Ovary (tissue), 3 donors: ENCODE measurements around the gene EDDM3A.
"Not testable (repeated sequence)": the region's sequence is repeated elsewhere in the genome, so short reads cannot be mapped to it uniquely, and the experiment has no call there.

Experiments
- CTCF ChIP-seq, 3 donors: fragments of 450-650 bp in 2 of 3; fragments of 200-600 bp in 1 of 3; IDR thresholded peaks; one replicate each; pipeline versions ENCODE4 v1.5.1 to v1.8.0; 2016 to 2022; ENCODE audit warnings: antibody characterized with exemption in 3 of 3, mild to moderate bottlenecking in 1 of 3
- POLR2A ChIP-seq: fragments of 450-650 bp; IDR thresholded peaks from one replicate; pipeline ENCODE4 v1.6.1; 2017; ENCODE audit warnings: antibody characterized with exemption, mild to moderate bottlenecking, moderate library complexity
- donor health status: DM: no; HTN: no; CAD: no.

- TF ChIP-seq POLR2A; CTCF (IDR thresholded peaks at IDR 0.05): not testable (repeated sequence)
Measured at GRCh38 chr14:20738292-20738691, 7.4 kb upstream of the EDDM3A start.
